Left forelimb (tissue), 1 donor: ENCODE measurements around the gene CRADD.

Experiments
- DNase-seq: peaks from one replicate; pipeline ENCODE4 v3.0.0-alpha.2; 2018; ENCODE audit warnings: low spot score

CRADD gene

DNA sequence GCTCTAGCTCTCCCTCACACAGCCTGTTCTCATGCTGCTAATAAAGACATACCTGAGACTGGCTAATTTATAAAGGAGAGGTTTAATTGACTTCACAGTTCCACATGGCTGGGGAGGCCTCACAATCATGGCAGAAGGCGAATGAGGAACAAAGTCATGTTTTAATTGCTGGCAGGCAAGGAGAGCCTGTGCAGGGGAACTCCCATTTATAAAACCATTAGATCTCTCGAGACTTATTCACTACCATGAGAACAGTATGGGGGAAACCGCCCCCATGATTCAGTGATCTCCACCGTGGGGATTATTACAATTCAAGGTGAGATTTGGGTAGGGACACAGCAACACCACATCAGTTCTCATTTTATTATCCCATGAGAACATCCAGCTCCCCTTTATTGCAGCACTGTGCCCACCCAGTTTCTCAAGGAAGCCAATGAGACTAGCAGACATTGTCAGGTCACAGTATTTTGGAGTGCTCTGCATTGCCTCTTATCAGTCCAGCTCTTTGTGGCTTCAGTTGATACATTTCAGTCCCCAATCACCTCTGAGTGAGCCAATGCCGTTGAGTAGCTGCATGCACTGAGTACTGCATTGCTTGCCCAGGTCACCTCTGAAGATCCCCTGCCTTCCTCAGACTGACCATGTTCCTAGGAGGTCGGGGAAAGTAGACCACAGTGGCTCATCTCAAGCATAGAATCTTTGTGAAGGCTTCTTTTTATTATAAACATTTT is 131.2 kb downstream of the CRADD start:
- DNase-seq = no peak

DNA sequence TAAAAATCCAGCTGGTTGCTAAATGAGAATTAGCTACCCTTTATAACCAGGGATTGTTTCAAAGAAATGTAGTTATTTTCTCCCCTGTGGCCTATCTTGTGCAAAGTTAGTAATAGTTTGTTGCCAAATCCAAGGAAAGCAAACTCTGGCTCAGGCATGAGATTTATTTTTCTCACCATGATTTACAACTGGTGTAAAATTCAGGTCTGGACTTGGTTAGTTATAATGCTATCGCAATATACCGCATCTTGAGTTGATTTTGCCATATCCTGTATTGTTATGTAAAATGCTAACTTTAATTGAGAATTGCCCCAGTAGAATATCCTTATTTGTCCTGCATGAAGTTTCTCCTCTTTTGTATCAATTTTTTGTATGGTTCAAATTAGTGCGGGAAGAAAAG is 135.5 kb downstream of the CRADD start:
- no peak for DNase-seq

DNA sequence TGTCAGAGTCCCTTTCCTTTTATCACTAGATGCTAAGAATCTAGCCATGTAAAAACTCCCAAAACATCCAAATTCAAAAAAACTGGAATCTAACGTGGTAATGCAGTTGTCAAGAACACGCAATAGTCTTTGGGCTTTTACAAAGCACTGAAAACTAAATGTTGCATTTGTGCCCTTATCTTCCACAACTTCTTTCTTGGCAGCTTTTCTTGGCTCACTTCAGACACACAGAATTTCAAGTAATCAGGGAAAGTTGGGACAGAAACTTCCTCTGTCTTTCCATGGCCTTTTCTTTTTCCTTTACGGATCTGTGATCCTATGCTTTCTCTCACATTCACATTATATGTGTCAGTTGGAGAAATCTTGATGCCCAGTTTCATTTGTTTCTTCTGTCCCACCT is 136.0 kb downstream of the CRADD start:
- DNase-seq = no peak

DNA sequence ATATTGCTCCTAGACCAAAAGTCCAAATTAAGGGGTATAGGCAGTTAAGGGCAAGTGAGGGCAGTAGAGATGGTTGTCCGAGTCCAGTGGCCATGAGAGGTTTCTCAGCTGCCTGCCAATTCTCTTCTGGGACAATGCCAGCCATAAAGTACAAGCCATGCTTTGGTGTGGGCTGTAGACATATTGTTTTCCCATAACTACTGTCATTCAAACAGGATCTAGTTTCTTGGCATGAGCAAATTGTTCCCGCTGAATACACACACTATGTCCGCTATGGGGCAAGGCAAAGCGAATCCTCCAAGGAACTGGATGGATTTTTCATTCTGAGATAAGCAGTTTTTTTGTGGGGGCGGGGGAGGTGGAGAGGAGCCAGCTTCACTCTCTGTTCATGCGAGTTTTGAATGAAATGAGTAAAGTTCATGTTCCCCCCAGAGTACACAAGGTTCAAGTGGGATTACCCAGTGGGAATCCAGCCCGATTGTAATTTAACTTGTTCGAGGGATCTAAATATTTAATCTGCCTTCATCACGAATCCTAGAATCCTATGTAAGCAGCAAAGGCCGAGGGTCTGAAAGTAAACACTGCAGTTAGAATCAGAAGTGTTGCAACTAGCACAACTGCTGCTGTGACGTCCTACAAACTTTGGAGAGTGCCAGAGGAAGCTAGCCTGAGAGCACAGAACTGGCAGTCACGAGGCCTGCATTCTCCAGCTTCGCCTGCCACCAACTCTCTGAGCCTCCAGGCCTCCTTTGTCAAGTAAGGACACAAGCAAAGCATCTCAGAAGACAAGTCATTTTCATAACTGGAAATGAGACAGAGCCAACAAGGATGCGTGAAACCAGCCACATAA is 137.0 kb downstream of the CRADD start:
- no peak for DNase-seq

DNA sequence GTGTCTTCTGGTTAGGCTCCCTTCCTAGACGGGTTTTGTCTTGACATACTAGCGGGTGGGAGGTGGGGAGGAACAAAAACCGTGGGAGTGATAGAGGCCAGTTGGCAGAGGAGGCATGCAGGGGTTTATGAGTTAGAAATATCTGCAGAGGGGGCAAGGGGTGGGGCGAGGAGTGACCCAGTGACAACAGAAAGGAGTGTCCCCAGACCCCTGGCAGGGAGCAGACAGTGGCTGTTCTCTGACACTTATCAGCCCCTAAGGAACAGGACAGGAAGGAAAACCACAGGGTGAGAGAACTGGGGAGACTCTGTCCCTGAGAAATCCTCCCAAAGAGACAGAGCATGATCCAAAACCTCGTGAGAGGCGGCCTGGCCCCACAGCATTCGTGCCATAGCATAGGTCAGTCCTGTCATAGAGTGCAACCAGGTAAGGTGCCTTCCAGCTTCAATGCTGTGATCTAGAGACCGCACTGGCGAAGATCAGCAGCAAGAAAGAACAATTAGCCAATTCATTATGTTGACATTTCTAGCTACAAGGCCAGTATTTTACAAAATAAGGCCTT is 141.4 kb downstream of the CRADD start:
- DNase-seq = no peak

DNA sequence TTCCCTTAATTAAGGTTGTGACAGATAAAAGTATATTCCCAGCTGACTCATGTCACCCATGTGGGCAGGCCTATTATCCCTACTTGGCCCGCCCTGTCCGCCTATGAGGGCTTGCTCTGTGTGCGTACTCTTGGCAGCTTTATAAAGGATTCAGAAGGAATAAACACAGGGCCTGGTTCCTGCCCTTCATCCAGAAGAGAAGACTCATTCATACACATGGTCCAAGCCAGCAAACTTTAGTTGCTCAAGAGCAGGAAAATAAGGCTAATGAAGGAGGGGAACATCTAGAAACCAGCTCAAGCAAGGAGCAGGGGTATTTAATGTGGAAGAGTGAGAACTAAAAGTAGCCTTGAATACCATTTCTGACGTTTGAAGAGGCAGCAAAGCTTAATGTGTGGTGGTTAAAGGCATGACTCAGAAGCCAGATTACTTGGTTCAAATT is 141.9 kb downstream of the CRADD start:
- DNase-seq = no peak

DNA sequence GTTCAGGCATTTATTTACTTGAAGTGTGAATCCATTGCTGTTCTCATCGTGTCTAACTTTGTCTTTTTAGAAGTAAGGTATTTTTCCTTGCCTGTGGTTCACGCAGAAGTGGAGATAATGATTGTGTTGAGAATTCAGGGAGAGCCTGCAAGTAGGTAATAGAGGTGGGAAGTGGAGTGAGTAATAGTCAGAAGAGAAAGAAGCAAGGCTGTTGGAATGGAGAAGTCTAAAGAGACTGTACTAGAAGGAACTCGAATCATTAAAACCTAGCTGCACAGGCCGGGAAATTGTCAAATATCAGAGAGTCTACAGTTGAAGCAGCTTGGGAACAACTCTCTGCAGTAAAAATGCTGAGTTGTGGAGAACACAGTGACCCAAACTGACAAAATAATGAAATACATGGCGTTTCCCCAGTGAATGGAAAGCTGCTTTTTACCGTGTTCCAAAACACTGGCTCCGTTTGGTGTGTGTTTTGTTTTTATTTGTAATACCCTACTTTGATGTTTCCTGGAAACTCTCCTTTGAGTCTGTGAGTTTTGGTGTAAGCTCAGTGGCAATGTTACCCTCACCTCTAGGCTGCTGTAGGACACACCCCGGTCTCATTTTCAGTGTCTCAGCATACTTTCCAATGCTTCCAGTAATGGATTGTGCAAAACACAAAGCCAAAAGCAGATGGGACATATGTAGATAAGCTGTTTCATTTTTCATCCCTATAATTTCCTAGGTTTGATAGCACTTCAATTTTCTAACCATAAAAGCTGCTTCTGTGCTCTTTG is 146.6 kb downstream of the CRADD start:
- no peak for DNase-seq

DNA sequence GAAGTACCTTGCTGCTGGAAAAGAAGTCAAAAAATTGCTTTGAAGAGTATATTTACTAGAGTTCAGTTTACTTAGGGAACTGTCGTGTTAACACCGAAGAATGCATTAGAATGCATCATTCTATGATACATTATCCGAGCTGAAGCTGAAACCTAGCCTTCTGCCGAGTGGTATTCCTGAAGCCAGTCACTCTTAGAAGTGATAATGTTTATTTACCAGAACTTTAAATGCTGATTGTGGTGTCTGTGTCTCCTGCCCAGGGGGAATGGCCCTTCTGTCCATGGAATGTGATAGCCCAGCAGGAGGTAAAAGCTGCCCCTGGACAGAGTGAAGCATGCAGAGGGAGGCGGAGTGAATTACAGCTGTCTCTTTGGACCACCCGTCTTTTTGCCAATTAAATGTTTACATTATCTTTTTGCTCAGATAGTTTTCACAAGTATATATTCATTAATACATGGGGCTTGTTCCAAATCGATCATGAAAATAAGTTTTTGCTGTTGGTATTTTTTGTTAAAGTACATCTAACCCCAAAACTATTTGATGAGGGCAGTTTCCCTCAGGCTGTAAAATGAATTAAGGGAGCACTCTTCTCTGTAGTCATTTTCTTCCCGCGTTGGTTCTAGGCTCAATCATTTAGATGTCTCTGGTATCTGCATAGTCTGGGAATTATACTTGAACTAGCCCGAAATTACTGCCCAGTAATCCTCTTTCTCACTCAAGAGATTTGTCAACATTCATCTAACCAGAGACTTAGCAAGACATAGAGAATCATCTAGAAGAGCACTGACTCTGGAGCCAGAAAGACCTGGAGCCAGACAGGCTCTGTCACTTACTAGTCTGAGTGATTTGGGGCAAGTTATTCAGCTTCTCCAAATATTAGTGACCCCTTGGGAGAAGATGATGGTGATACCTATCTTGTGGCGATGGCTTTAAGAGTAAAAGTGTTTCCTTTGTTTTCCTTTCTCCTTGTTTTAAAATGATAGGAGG is 147.6 kb downstream of the CRADD start:
- DNase-seq = no peak

DNA sequence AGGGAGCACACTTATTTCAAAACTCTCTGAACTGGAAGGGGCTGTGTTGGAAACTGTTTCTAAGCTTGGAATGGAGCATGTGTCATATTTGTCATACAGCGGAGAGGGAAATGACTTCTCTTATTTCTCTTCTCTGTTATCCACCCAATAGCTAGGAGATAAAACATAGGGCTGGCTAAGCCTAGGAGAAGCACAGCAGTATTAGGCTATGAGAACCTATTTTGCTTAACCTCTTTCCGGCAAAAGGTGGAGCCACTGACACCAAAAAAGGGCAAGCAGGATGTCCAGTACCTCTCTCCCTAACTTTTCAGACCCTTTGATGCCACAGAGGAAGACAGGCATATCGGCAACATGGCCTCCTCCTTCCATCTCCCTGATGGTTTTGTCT is 148.3 kb downstream of the CRADD start:
- DNase-seq = no peak

DNA sequence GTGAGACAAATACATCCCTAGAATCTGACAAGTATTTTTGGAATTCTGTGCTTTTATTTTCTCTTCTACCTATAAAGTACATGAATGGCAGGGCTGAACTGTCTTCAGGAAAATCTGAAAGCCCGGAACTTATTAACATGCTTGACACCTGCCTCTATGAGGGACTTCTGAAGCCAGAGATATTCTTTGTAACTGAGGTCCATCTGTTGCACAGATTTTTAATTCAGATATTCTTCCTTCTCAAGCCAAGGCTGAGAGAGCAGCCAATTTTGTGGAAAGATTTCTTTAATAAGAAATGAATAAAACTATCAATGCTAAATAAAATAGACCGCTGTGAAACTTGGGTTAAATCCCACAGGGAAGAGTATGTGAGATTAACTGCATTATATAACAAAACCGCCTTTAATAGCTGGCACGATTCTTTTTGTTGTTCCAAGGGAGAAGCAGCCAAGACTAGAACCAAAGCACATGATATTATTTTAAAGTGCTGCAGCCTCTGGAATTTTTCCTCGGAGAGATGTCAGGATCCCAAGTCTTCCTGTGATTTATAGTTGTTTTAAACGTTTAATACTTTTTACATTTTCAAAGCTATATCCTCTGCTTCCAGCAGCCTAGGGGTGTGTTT is 148.9 kb downstream of the CRADD start:
- DNase-seq = no peak

DNA sequence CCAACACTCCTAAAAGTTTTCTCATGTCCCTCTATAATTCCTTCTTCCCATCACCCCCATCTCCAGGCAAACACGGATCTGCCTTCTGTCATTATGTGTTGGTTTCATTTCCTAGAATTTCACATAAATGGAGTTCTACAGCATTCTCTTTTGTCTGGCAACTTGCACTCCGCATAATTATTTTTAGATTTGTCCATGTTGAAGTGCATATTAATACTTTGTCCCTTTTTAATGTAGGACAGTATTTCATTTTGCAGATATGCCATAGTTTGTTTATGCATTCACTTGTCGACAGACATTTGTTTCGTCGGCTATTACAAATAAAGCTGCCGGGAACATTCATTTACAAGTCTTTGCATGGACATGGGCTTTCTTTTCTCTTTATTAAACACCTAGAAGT is 150.0 kb downstream of the CRADD start:
- DNase-seq = no peak

DNA sequence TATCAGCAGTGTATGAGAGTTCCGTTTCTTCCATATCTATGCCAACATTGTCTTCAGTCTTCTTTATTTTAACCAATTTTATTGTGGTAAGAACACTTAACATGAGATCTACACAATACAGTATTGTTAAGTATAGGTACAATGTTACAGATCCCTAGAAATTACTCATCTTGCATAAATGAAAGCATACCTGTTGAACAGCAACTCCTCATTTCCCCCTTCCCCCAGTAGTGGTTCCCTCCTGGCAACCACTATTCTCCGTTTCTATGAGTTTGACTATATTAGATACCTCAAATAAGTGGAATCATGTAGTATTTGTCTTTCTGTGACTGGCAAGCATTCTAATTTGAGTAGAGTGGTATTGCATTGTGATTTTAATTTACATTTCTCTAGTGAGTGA is 150.5 kb downstream of the CRADD start:
- no peak for DNase-seq

DNA sequence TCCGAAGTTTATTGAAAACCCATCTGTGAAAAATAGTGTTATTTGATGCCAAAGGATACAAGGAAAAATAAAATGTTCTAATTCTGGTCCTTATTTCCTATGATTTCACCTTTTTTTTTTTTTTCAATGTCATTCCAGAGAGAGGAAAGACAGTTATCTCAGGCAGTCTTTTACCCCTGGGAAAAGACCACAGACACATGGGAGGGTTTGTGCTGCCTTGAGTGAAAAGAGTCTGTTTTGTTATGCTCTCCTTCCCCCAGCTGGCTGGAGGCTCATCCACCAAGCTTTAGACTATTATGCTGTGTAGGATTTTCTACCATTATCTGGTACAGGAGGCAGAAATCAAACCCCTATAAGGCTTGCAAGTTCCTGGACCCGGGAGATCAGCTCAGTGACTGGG is 151.8 kb downstream of the CRADD start:
- no peak for DNase-seq

DNA sequence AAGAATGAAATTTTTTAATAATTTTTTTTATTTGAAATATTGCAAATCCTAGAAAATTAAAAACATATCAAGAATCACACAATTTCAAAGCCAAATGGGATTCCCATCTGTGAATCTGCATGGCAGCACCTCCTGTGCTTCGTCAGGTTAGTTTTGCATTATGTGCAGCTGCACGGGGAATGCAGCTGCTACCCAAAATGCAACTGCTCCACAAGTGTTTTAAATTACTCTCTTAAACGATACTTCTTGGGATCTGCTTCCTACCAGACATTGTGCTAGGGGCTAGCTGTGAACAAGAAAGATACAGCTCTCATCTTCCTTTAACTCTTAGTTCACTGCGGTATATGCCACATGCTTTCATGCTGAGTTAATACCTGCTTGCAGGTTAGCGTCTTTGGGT is 154.2 kb downstream of the CRADD start:
- no peak for DNase-seq

DNA sequence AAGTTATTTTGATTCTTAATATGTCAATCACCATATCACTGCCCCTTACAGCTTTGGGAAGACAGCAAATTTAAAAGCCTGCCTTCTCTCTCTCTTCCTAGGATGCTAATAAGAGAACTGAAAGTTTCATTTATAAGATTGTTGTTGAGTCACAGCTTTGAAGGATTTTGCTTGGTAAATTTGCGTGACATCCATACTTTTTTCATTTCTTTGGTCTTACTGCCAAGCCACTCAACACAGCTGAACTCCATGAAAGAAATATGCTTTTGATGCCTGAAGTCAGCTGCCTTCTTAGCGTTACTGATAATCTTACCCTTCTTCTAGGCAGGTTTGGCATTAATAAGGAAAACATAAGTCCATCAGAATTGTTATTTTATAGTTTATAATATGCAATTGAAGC is 155.0 kb downstream of the CRADD start:
- DNase-seq = no peak

DNA sequence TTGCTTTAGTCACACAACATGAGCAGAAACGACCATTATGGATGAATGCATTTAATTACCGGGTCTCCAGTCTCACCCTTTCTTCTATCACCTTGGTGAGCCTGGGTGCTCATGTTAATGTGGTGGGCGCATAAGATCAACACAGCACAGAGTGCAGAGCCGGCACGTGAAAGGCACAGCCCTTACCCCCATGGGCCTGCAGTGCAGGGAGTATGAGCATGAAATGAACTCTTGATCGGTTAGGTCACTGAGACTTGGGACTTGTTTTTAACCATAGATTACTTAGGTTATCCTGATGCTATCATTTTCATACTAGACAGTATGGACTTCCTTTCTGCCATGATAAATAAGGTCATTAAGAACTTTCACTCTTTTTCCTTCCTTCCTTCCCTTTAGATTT is 156.8 kb downstream of the CRADD start:
- no peak for DNase-seq

DNA sequence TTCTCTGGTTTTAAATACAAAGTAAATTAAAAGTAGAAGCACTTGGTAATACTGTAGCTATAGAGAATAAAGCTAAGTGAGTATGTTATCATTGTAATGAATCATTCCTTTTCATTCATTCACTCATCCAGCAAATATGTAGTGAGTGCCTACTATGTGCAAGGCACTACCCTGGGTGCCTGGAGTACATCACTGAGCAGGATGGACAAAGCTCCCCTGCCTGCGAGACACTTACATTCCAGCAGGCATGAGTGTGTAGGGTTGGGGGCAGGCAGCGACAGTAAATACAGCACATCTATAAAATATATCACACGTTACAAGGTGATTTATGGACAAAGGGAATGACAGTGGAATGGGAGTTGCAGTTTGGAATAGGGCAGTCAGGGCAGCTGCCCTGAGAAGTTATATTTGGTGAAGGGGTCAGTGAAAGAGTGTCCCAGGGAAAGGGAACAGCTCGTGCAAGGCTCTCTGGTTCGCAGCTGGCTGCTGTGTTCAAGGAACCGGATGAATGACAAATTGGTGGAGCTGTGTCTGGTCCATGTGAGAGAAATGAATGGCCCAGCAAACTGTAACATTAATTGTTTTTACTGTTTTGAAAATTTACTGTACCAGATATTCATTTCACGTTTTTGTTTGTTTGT is 159.6 kb downstream of the CRADD start:
- DNase-seq = no peak

DNA sequence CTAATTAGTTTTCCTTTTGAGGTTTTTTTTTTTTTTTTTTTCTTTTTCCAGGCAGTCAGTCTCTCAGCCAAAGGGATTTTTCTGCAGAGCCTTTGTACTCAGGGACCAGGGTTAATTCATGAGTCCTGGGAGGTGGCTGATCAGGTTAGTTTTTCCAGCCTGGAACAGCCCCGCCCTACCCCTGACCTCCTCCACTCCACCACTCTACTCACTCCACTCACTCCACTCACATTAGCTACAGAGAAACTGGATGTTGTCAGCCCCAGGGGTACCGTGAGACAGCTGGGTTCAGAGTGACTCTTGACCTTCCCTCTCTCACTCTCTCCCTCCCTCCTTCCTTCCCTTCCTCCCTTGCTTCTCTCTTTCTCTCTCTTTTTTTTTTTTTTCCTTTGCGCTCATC is 161.0 kb downstream of the CRADD start:
- DNase-seq = no peak

DNA sequence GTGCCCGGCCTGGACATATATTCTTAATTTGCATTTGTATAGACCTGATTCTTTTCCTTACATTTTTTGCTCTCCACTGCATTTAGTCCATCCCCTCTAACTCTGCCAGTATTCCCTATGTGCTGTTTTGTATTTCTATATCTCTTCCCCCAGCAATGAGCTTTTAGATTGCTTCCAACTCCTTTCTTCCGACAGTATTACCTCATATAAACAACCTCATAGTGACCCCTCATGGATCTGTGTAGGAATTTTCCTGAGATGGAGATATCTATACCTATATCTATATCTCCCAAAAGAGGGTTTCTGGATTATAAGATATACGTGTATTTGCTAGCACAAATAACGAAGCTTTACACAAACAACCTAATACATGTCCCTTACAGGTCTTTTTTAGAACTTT is 161.9 kb downstream of the CRADD start:
- DNase-seq = no peak

DNA sequence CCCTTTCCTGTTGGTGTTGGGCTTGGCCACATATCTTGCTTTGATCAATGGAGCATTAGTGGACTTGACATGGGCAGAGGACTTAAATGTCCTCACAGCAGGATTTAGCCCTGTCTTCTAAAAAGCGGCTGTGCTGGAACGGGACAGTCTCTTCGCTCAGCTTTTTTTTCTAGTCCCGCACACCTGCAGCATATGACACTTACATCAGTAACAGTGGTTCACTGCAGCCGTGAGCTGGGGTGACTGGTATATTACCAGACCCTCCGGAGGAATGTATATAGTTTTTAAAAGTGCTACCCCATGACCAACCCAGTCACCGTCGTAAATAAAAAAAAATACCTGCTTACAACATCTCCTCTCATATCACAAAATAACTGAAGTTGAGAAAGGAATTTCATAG is 164.5 kb downstream of the CRADD start:
- no peak for DNase-seq
